Eye (tissue), 1 donor: ENCODE results near the gene KCNMB3.
"Not testable (repeated sequence)": the region's sequence is repeated elsewhere in the genome, so short reads cannot be mapped to it uniquely, and the experiment has no call there.

ENCODE experiments used
- DNase-seq: peaks from one replicate; pipeline ENCODE4 v3.0.0-alpha.2; 2015

Gene KCNMB3

DNA sequence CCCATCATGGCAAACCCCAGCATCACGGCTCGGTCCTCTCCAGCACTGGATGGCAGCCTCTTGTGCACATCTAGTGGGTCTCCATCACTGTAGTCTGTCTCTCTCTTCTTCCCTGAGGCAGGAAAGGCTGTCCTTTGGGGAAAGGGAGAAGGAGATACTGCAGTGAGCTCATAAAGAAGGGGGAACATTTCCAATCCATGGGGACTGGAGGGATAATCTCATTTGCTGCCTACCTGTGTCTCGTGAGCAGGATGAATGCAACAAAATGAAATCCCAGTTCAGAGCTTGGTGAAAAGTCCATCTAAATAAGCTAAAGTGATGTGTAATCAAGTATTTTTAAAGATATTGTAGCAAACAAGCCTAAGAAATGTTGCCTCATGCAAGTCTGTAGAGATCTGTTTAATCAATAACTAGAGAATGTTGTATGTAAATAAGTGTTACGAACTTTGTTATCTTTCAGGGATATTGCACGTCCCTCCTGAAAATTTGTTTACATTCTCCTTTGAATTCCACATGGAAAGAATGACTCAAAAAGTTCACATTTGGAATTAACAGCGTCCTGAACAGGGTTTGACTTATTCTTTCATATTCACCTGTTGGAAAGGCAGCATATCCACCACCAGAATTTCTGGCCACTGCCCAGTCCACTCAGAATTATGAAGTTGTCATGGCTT is at the start of gene KCNMB3:
KCNMB3 (minus strand) TSS at position 312 of the 674 bp plus-strand sequence; CDS start at position 188, 124 bp downstream.
- no peak for DNase-seq

GRCh38 chr3:179299999-179300613 is 49.2 kb upstream of the KCNMB3 start:
- DNase-seq, result no peak

- no peak for DNase-seq
These were observed 48.4 kb upstream of the KCNMB3 start for GRCh38 chr3:179299316-179299715.

- no peak for DNase-seq
These were observed 47.2 kb upstream of the KCNMB3 start for GRCh38 chr3:179297971-179298725.

- DNase-seq, result no peak
These were observed 41.5 kb upstream of the KCNMB3 start for GRCh38 chr3:179292450-179292849.

- no peak for DNase-seq
These were observed 38.4 kb upstream of the KCNMB3 start for GRCh38 chr3:179289295-179289694.

DNA sequence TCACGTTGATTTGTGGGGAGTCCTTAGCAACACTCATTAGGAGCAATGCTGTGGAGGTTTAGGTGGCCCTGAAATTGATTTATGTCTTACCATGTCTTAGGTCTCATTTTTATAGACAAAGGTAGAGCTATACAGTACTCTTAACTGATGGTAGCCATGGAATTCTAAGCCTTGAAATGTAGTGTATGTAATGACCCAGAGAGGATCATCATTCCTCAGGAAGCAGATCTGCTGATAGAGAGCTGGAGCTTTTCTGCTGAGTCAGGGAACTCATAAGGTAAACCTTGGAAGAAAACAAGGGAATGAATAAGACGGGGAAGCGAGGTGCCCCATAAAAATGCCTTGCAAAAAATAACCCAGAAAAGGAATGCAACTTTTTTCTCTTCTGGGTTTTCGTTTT is 37.9 kb upstream of the KCNMB3 start:
- no peak for DNase-seq

GRCh38 chr3:179286331-179286730 is 35.4 kb upstream of the KCNMB3 start:
- DNase-seq, result no peak

GRCh38 chr3:179281825-179282224 is 30.9 kb upstream of the KCNMB3 start:
- DNase-seq, result no peak

DNA sequence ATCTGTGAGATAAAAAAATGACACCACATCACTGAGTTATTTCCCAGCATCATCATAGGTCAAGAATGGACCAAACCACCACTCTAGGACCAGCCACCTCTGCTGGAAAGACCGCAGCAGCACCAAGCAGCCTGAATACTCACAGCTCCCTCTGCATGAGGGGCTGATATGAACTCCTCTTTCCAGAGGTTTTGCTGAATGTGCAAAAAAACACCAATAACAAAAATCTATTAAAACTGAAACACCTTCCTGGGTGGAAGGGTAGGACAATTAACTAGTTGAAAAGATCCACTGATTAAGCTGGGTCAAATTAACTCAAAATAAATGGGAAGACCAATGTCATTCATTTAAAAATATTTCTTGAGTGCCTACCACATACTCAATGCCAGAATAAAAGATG is 28.9 kb upstream of the KCNMB3 start:
- no peak for DNase-seq

- no peak for DNase-seq
These were observed 28.2 kb upstream of the KCNMB3 start for GRCh38 chr3:179278932-179279693.

DNA sequence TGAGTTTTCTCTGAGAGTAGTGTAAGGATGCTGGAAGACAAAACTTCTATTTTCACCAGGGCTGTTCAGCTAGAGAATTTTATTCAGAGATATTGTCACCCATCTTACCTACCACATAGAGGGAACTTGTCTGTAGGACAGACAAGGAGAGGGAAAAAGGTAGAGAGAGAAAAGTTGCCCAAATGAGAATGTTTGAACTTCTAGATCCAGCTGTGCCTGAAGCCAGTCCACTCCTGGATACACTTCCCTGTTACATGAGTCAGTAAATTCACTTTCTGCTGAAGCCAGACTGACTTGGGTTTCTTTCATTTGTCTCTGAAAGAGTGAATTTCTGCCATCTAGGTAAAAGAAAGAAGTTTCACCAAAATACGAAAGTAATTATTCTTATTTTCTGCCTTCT is 27.2 kb upstream of the KCNMB3 start:
- no peak for DNase-seq

- DNase-seq, result no peak
These were observed 25.8 kb upstream of the KCNMB3 start for GRCh38 chr3:179276743-179277142.

DNA sequence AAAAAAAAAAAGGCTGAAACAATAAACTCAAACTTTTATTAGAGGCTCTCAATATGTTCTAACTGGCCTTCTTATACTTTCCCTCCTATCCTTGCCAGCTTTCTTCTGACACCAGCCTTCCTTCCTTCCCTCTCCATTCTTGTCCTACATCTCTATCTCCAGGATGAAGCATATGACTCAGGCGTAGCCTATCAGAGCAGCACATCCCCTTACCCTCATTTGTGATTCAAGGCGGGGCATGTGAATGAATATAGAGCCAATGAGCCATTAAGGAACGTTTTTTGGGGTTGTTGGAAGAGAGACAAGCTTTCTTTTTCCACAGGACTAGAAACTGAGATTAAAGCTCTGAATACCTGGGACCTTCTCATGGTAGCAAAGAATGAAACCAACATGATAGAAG is 25.1 kb upstream of the KCNMB3 start:
- DNase-seq, result no peak

DNA sequence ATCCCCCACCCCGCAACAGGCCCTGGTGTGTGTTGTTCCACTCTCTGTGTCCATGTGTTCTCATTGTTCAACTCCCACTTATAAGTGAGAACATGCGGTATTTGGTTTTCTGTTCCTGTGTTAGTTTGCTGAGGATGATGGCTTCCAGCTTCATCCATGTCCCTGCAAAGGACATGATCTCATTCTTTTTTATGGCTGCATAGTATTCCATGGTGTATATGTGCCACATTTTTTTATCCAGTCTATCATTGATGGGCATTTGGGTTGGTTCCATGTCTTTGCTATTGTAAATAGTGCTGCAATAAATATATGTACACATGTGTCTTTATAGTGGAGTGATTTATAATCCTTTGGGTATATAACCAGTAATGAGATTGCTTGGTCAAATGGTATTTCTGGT is 23.5 kb upstream of the KCNMB3 start:
- DNase-seq, result not testable (repeated sequence)

- DNase-seq, result no peak
These were observed 21.5 kb upstream of the KCNMB3 start for GRCh38 chr3:179272385-179272784.

- no peak for DNase-seq
These were observed 18.3 kb upstream of the KCNMB3 start for GRCh38 chr3:179269152-179269707.

- no peak for DNase-seq
These were observed 17.6 kb upstream of the KCNMB3 start for GRCh38 chr3:179268400-179269051.

- DNase-seq, result no peak
These were observed 15.8 kb upstream of the KCNMB3 start for GRCh38 chr3:179266701-179267211.

- no peak for DNase-seq
These were observed 15.0 kb upstream of the KCNMB3 start for GRCh38 chr3:179265875-179266274.

GRCh38 chr3:179265092-179265491 is 14.2 kb upstream of the KCNMB3 start:
- no peak for DNase-seq

DNA sequence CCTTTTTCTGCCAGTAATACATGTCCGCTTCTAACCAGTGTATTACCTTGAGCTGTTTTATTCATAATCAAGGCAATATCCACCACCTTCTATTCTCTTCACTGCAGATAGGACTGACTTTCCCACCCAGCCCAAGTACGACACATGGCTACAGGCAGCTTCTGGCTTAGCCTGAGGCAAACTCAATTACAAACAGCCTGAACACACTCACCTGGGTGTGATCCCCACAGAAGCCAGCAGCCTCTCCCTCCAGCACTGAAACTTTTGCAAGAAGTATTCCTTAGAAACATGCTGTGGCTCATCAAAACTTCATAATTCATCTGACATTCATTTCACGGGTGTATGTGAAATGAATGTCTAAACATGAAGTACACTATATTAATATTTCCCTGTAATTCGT is 13.5 kb upstream of the KCNMB3 start:
- no peak for DNase-seq
